Loucy (cell line): Measurements from ENCODE around the gene PRRC2A.

ENCODE experiments used
- H2AFZ ChIP-seq: fragments of 200-600 bp; sonication (generic); 2 replicates; pipeline ENCODE4 v1.6.0; 2016; ENCODE audit warnings: antibody characterized with exemption, mild to moderate bottlenecking, low read length, moderate library complexity
- H3F3A ChIP-seq: fragments of 200-600 bp; 2 replicates; pipeline ENCODE4 v1.6.0; 2016; ENCODE audit warnings: antibody characterized with exemption, low read depth, mild to moderate bottlenecking
- H3K27me3 ChIP-seq: fragments of 200-600 bp; sonication (generic); 2 replicates; pipeline ENCODE4 v1.6.1; 2014; ENCODE audit warnings: low read length, mild to moderate bottlenecking; ENCODE audit not compliant: insufficient read depth, poor library complexity, severe bottlenecking
- H3K36me3 ChIP-seq: fragments of 200-600 bp; sonication (generic); 2 replicates; pipeline ENCODE4 v1.6.1; 2016; ENCODE audit warnings: low read length; ENCODE audit not compliant: insufficient read depth
- H3K4me1 ChIP-seq: fragments of 200-600 bp; sonication (generic); 2 replicates; pipeline ENCODE4 v1.5.1; 2014; ENCODE audit warnings: low read length, mild to moderate bottlenecking; ENCODE audit not compliant: insufficient read depth, poor library complexity, severe bottlenecking
- H3K4me2 ChIP-seq: fragments of 200-600 bp; sonication (generic); 2 replicates; pipeline ENCODE4 v1.6.0; 2014; ENCODE audit warnings: antibody characterized with exemption, low read length, low read depth, mild to moderate bottlenecking; ENCODE audit not compliant: poor library complexity, severe bottlenecking
- H3K4me3 ChIP-seq: fragments of 200-600 bp; sonication (generic); 2 replicates; pipeline ENCODE4 v1.5.1; 2014; ENCODE audit warnings: low read length, mild to moderate bottlenecking, mixed read lengths; ENCODE audit not compliant: poor library complexity, severe bottlenecking
- H3K79me2 ChIP-seq: fragments of 200-600 bp; sonication (generic); 2 replicates; pipeline ENCODE4 v1.6.1; 2014; ENCODE audit warnings: low read length; ENCODE audit not compliant: insufficient read depth
- H3K9ac ChIP-seq: fragments of 200-600 bp; sonication (generic); 2 replicates; pipeline ENCODE4 v1.6.0; 2014; ENCODE audit warnings: mild to moderate bottlenecking, low read depth, low read length, moderate library complexity; ENCODE audit not compliant: poor library complexity, severe bottlenecking
- H3K9me2 ChIP-seq: fragments of 200-600 bp; sonication (generic); replicated peaks from 2 replicates; pipeline ENCODE4 v1.6.1; 2016; ENCODE audit warnings: low read depth, low read length, mixed read lengths
- H3K9me3 ChIP-seq: fragments of 200-600 bp; sonication (generic); 2 replicates; pipeline ENCODE4 v1.6.1; 2014; ENCODE audit warnings: mild to moderate bottlenecking, antibody characterized with exemption, low read length, low read depth; ENCODE audit not compliant: insufficient read depth
- H4K20me1 ChIP-seq: fragments of 200-600 bp; sonication (generic); 2 replicates; pipeline ENCODE4 v1.6.0; 2014; ENCODE audit warnings: antibody characterized with exemption, low read length, mild to moderate bottlenecking; ENCODE audit not compliant: insufficient read depth, poor library complexity, severe bottlenecking
- EZH2phosphoT487 ChIP-seq: fragments of 200-600 bp; IDR thresholded peaks from 2 replicates; pipeline ENCODE4 v1.6.1; 2018; ENCODE audit warnings: antibody characterized with exemption, mild to moderate bottlenecking, moderate library complexity, borderline replicate concordance
- TF ChIP-seq, protein P1 (sequence below): fragments of 200-600 bp; sonication (generic); conservative IDR thresholded peaks from 2 replicates; pipeline ENCODE4 v1.5.1; 2014; ENCODE audit warnings: mild to moderate bottlenecking, antibody characterized with exemption, low read length

PRRC2A gene

GRCh38 chr6:31609519-31610406 lies 10.8 kb upstream of the PRRC2A start:
- peaks cover 14% of the 10 kb centered on the region for H3K4me1 ChIP-seq
- no peak for TF ChIP-seq EZH2phosphoT487
- no peaks in the 10 kb centered on the region for H3F3A ChIP-seq
- no peaks in the 10 kb centered on the region for H3K36me3 ChIP-seq
- no peaks in the 10 kb centered on the region for H3K9me3 ChIP-seq
- peak overlapping the region; percentile 64 for H2AFZ ChIP-seq
- H4K20me1 ChIP-seq = no peaks in the 10 kb centered on the region
- no peaks in the 10 kb centered on the region for H3K27me3 ChIP-seq
- no peak overlapping the region for H3K9ac ChIP-seq
- no peak overlapping the region for H3K4me3 ChIP-seq
- H3K9me2 ChIP-seq = no peaks in the 10 kb centered on the region
- peak overlapping the region; percentile 26 for H3K4me2 ChIP-seq
- peaks cover 3% of the 10 kb centered on the region; the same call in 1 of the 2 replicates for H3K79me2 ChIP-seq

DNA sequence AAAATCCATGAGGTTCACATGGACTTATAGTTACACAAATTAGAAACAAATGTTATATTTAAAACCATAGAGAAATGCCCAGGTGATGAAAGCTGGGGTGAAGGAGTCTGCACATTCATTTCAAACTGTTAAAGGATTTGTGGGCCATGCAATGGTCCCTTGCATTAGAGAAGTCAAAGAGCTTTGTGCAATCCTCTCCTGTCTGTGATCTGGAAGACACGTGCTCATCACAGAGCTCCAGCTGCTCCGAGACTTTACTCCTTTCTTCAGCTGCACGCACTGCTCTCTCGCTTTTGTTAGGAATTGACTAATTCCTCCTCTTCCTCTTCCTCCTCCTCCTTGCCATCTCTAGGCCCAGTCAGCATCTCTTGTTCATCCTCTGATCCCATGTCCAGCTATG lies 9.5 kb upstream of the PRRC2A start:
- Histone ChIP-seq H3K4me2 (no peak overlapping the region), H3F3A (peaks cover 4% of the 10 kb centered on the region; the same call in 1 of the 2 replicates), H3K4me3 (no peak overlapping the region), H3K36me3 (no peaks in the 10 kb centered on the region), H3K9me2 (no peaks in the 10 kb centered on the region), H4K20me1 (no peaks in the 10 kb centered on the region), H3K9ac (no peak overlapping the region), H3K27me3 (no peaks in the 10 kb centered on the region), H3K79me2 (peaks cover 13% of the 10 kb centered on the region), H3K4me1 (peaks cover 24% of the 10 kb centered on the region), H3K9me3 (no peaks in the 10 kb centered on the region), H2AFZ (no peak overlapping the region)
- TF ChIP-seq, protein P1, sequence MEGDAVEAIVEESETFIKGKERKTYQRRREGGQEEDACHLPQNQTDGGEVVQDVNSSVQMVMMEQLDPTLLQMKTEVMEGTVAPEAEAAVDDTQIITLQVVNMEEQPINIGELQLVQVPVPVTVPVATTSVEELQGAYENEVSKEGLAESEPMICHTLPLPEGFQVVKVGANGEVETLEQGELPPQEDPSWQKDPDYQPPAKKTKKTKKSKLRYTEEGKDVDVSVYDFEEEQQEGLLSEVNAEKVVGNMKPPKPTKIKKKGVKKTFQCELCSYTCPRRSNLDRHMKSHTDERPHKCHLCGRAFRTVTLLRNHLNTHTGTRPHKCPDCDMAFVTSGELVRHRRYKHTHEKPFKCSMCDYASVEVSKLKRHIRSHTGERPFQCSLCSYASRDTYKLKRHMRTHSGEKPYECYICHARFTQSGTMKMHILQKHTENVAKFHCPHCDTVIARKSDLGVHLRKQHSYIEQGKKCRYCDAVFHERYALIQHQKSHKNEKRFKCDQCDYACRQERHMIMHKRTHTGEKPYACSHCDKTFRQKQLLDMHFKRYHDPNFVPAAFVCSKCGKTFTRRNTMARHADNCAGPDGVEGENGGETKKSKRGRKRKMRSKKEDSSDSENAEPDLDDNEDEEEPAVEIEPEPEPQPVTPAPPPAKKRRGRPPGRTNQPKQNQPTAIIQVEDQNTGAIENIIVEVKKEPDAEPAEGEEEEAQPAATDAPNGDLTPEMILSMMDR = no peak
- no peak for TF ChIP-seq EZH2phosphoT487

GRCh38 chr6:31614075-31614619 lies 6.4 kb upstream of the PRRC2A start:
- no peak for TF ChIP-seq EZH2phosphoT487
- TF ChIP-seq, protein P1 = no peak
- H3K4me2 ChIP-seq = peak overlapping the region; percentile 97
- no peaks in the 10 kb centered on the region for H3K9me3 ChIP-seq
- no peaks in the 10 kb centered on the region for H3K9me2 ChIP-seq
- H3K4me3 ChIP-seq = peak overlapping the region; percentile 81
- H3K79me2 ChIP-seq = peaks cover 42% of the 10 kb centered on the region
- no peaks in the 10 kb centered on the region for H3K36me3 ChIP-seq
- H3F3A ChIP-seq = peaks cover 10% of the 10 kb centered on the region; the same call in 1 of the 2 replicates
- H3K9ac ChIP-seq = peak overlapping the region; percentile 98
- H3K4me1 ChIP-seq = peaks cover 39% of the 10 kb centered on the region
- H2AFZ ChIP-seq = no peak overlapping the region
- no peaks in the 10 kb centered on the region for H4K20me1 ChIP-seq
- H3K27me3 ChIP-seq = no peaks in the 10 kb centered on the region
